ENCODE data around the gene CLSTN2.
"Not testable (repeated sequence)": the region's sequence is repeated elsewhere in the genome, so short reads cannot be mapped to it uniquely, and the experiment has no call there.

The CLSTN2 gene

GRCh38 chr3:140423574-140423973, 488.6 kb downstream of the CLSTN2 start:
- not testable (repeated sequence) for H3K4me1 Mint-ChIP-seq (ENCODE audit: low read depth); H3K27me3 Mint-ChIP-seq; H3K4me3 Mint-ChIP-seq; H3K36me3 Mint-ChIP-seq; H3K27ac Mint-ChIP-seq; H3K9me3 Mint-ChIP-seq (ENCODE audit: low read depth)

DNA sequence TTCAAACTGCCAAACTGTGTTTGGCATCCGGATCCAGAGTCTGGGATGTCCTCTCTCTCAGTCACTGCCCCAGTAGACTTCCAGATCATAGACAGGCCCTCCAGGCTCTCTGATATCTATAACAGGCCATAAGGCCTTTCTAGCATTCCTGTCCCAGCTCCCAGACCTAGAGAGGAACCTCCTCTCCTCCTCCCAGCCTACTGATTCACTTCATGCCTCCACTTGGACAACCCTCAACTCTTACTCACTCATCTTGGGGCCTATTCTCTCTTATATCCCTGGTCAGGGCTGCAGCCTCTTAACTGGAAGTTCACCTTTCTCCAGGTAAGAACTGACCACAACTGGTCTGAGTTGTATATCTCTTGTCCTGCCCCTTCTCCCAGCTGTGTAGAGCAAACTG, 489.2 kb downstream of the CLSTN2 start:
- Mint-ChIP-seq H3K27ac (no peak overlapping the region), H3K4me1 (ENCODE audit: low read depth) (no peaks in the 10 kb centered on the region), H3K9me3 (ENCODE audit: low read depth) (no peaks in the 10 kb centered on the region), H3K4me3 (no peak overlapping the region), H3K27me3 (peaks cover 2% of the 10 kb centered on the region), H3K36me3 (no peaks in the 10 kb centered on the region)

DNA sequence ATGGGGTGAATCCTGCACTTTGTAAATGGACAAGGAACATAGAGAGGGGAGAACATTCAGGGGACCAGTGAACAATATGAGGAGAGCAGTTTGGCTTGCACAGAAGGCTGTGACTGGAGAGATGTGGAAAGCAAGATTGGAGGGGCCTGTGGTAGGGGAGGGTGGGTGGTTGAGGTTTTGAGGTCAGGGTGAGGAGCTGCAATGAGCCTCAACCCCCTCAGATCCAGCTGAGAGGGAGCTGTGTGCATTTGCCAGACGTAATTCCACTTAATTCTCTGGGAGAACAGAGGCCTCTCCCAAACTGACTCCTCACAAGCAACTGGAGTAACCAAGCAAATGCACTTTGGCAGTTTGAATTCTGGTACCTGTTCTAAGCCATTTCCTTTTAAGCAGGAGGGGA, 489.7 kb downstream of the CLSTN2 start:
- peaks cover 2% of the 10 kb centered on the region for H3K27me3 Mint-ChIP-seq
- no peaks in the 10 kb centered on the region for H3K9me3 Mint-ChIP-seq (ENCODE audit: low read depth)
- no peaks in the 10 kb centered on the region for H3K4me1 Mint-ChIP-seq (ENCODE audit: low read depth)
- H3K36me3 Mint-ChIP-seq, result no peaks in the 10 kb centered on the region
- no peak overlapping the region for H3K4me3 Mint-ChIP-seq
- no peak overlapping the region for H3K27ac Mint-ChIP-seq

DNA sequence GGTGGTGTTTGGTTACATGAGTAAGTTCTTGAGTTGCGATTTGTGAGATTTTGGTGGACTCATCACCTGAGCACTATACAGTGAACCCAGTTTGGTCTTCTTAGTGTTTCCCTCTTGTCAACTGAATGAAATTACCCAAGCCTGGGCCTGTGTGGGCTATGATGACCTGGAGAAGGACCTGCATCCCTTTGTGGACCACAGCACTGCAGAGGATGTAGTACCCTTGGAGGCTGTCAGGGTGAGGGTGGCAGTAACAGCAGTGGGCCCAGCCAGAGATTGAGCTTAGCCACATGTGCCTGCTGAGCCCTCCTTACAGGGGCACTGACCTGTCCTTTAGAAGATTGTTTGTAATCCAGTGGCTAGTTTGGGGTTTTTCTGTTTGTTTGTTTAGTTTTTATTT, 492.8 kb downstream of the CLSTN2 start:
- Mint-ChIP-seq H3K36me3 (no peaks in the 10 kb centered on the region), H3K27ac (no peak overlapping the region), H3K4me3 (no peak overlapping the region), H3K9me3 (ENCODE audit: low read depth) (no peaks in the 10 kb centered on the region), H3K27me3 (peaks cover 6% of the 10 kb centered on the region), H3K4me1 (ENCODE audit: low read depth) (no peaks in the 10 kb centered on the region)

DNA sequence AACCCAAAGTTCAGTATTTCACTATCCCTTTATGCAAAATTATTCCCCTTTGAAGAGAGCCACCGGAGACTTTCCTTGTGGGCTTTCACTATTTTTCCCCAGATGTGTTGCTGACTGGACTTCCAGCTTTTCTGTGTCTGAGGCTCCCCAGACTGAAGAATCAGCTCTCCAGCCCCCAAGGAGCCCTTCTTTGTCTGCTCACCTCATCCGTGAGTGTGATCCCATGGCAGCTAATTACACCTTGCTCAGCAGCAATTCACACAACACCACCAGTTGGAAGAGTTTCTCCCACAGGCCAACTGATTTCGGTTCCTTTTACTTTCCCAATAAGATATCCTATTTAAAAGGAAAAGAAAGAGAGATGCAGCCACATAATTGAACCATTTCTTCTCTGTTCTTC, 493.4 kb downstream of the CLSTN2 start:
- H3K27me3 Mint-ChIP-seq, result peaks cover 6% of the 10 kb centered on the region
- H3K9me3 Mint-ChIP-seq (ENCODE audit: low read depth), result no peaks in the 10 kb centered on the region
- H3K36me3 Mint-ChIP-seq, result no peaks in the 10 kb centered on the region
- H3K4me3 Mint-ChIP-seq, result no peak overlapping the region
- H3K27ac Mint-ChIP-seq, result no peak overlapping the region
- H3K4me1 Mint-ChIP-seq (ENCODE audit: low read depth), result no peaks in the 10 kb centered on the region

DNA sequence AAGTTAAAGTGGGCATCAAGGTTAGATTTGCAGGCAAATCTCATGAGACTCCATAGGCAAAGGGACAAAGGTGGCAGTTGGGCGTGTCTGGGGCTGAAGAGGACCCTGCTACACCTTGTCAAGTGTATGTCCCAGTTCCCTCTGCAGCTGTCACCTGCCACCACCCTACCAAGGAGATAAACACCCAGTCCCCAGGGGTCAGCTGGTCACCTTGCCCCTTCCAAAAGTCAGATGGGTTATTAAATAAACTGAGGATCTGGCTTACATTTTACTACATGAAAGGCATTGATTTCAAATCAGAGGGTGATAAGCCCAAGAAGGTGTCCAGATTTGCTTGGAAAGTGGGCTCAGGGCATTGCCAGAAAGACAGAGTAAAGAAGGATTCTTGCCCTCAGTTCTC, 494.8 kb downstream of the CLSTN2 start:
- Mint-ChIP-seq H3K27ac (no peak overlapping the region), H3K27me3 (peaks cover 6% of the 10 kb centered on the region), H3K4me1 (ENCODE audit: low read depth) (no peaks in the 10 kb centered on the region), H3K9me3 (ENCODE audit: low read depth) (no peaks in the 10 kb centered on the region), H3K4me3 (no peak overlapping the region), H3K36me3 (no peaks in the 10 kb centered on the region)

GRCh38 chr3:140430494-140430893, 495.5 kb downstream of the CLSTN2 start:
- no peak overlapping the region for H3K4me3 Mint-ChIP-seq
- no peaks in the 10 kb centered on the region for H3K36me3 Mint-ChIP-seq
- H3K9me3 Mint-ChIP-seq (ENCODE audit: low read depth), result no peaks in the 10 kb centered on the region
- H3K4me1 Mint-ChIP-seq (ENCODE audit: low read depth), result no peaks in the 10 kb centered on the region
- no peak overlapping the region for H3K27ac Mint-ChIP-seq
- H3K27me3 Mint-ChIP-seq, result peaks cover 6% of the 10 kb centered on the region

- no peak overlapping the region for H3K27ac Mint-ChIP-seq
These were observed 497.3 kb downstream of the CLSTN2 start for GRCh38 chr3:140432229-140432669.

DNA sequence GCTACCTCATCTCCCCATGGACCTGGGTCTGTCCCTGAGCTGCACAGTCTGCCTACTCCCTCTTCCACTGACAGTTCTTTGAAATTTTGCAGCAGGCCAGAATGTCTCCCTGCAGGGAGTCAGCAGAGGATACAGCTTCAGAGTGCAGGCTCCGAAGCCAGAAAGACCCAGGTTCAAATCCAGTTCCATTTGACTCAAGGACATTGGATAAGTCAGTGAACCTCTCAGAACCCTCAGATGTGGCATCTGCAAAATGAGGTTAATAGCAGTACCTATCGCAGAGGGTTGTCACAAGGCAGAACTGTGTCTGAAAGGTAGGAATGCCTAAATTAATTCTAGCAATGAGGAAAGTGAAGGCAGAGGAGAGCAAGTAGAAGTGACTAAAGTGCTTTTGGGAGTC, 498.4 kb downstream of the CLSTN2 start:
- H3K36me3 Mint-ChIP-seq, result no peaks in the 10 kb centered on the region
- no peak overlapping the region for H3K4me3 Mint-ChIP-seq
- no peaks in the 10 kb centered on the region for H3K4me1 Mint-ChIP-seq (ENCODE audit: low read depth)
- no peaks in the 10 kb centered on the region for H3K9me3 Mint-ChIP-seq (ENCODE audit: low read depth)
- no peak overlapping the region for H3K27ac Mint-ChIP-seq
- peaks cover 7% of the 10 kb centered on the region for H3K27me3 Mint-ChIP-seq

More at GRCh38 chr3:140432229-140432669, 497.3 kb downstream of the CLSTN2 start:
- no peaks in the 10 kb centered on the region for H3K36me3 Mint-ChIP-seq
- no peaks in the 10 kb centered on the region for H3K9me3 Mint-ChIP-seq (ENCODE audit: low read depth)
- H3K4me1 Mint-ChIP-seq (ENCODE audit: low read depth), result no peaks in the 10 kb centered on the region
- H3K4me3 Mint-ChIP-seq, result no peak overlapping the region
- peaks cover 6% of the 10 kb centered on the region for H3K27me3 Mint-ChIP-seq

- no peak overlapping the region for H3K4me3 Mint-ChIP-seq
- no peak overlapping the region for H3K27ac Mint-ChIP-seq
- peaks cover 5% of the 10 kb centered on the region for H3K27me3 Mint-ChIP-seq
- no peaks in the 10 kb centered on the region for H3K4me1 Mint-ChIP-seq (ENCODE audit: low read depth)
- H3K36me3 Mint-ChIP-seq, result no peaks in the 10 kb centered on the region
- no peaks in the 10 kb centered on the region for H3K9me3 Mint-ChIP-seq (ENCODE audit: low read depth)
These were observed 499.4 kb downstream of the CLSTN2 start for GRCh38 chr3:140434261-140434905.

- Mint-ChIP-seq H3K27ac (no peak overlapping the region), H3K4me1 (ENCODE audit: low read depth) (no peaks in the 10 kb centered on the region), H3K36me3 (no peaks in the 10 kb centered on the region), H3K9me3 (ENCODE audit: low read depth) (no peaks in the 10 kb centered on the region), H3K27me3 (peaks cover 4% of the 10 kb centered on the region), H3K4me3 (no peak overlapping the region)
These were observed 501.4 kb downstream of the CLSTN2 start for GRCh38 chr3:140436421-140436820.

DNA sequence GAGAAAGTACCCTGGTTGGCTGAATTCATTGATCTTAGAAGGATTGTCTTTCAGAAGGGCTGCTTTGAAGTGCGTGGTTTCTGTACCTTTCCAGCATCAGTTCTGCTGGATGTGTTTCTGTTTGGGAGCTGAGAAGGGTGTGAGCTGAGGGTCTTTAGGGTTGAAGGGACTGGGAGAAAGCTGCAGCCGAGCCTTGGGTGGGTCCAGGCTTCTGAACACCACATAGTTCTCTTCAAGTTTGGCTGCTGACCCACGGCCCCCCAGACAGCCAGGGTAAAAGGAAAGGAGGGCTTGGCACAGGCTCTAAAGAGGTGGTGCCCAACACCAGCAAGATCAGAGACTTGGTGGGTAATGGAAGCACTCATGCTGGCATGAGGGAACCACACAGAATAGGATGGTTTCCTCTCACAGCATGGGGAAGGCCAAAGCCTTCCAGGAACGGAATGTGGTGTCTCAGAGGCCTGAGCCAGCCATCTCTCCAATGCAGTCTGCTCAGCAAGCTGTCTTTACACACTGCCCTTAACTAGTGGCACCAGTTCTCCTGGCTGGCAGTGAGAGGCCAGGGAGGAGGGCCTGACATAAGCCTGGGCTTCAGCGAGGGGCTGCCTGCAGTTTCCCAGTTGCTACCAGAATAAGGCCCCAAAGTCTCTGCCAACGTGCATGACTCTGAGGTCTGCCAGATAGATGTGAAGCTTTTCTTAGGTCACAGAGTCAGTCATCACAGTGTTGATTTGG, 503.9 kb downstream of the CLSTN2 start:
- Mint-ChIP-seq H3K36me3 (no peaks in the 10 kb centered on the region), H3K27me3 (peaks cover 4% of the 10 kb centered on the region), H3K9me3 (ENCODE audit: low read depth) (no peaks in the 10 kb centered on the region), H3K27ac (no peak overlapping the region), H3K4me1 (ENCODE audit: low read depth) (no peaks in the 10 kb centered on the region), H3K4me3 (no peak overlapping the region)

DNA sequence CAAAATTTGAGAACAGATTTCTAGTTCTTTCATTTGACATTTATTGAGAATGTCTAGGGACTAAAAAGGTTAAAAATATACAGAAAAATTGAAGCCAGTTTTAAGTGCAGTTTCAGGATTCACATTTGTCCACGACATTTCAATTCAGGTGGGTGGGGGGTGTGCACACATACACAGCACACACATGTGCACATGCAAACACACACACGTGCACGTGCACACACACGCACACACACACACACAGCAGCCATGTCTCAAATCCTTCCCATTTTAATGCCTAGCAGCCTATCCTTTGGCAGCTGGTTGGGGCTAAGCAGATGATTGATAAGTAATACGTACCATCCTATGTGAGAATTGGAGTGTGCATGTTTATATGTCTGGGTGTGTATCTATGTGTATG, 504.5 kb downstream of the CLSTN2 start:
- no peaks in the 10 kb centered on the region for H3K4me1 Mint-ChIP-seq (ENCODE audit: low read depth)
- H3K36me3 Mint-ChIP-seq, result no peaks in the 10 kb centered on the region
- H3K27ac Mint-ChIP-seq, result no peak overlapping the region
- no peaks in the 10 kb centered on the region for H3K9me3 Mint-ChIP-seq (ENCODE audit: low read depth)
- H3K27me3 Mint-ChIP-seq, result peaks cover 4% of the 10 kb centered on the region
- no peak overlapping the region for H3K4me3 Mint-ChIP-seq

DNA sequence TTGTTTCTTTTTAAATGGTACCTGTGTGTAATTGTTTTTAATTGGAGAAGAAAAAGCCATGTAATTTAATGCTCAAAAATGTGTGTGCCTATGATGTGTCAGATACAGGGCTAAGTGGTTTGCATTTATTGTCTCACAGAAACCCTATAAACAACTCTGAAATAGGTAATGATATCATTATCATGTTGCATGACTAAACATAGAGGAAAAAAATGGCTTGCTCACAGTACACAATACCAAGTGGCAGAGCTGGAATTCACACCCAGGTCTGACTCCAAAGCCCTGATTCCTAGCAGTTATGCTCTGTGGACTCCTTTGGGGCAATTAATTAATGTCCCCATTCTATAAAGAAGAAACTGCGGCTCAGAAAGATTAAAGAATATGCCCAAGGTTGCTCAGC, 505.5 kb downstream of the CLSTN2 start:
- H3K4me3 Mint-ChIP-seq, result no peak overlapping the region
- H3K27me3 Mint-ChIP-seq, result peaks cover 4% of the 10 kb centered on the region
- H3K4me1 Mint-ChIP-seq (ENCODE audit: low read depth), result no peaks in the 10 kb centered on the region
- no peak overlapping the region for H3K27ac Mint-ChIP-seq
- H3K36me3 Mint-ChIP-seq, result no peaks in the 10 kb centered on the region
- H3K9me3 Mint-ChIP-seq (ENCODE audit: low read depth), result no peaks in the 10 kb centered on the region

- H3K27ac Mint-ChIP-seq, result no peak overlapping the region
- H3K36me3 Mint-ChIP-seq, result no peaks in the 10 kb centered on the region
- H3K27me3 Mint-ChIP-seq, result peaks cover 4% of the 10 kb centered on the region
- H3K9me3 Mint-ChIP-seq (ENCODE audit: low read depth), result no peaks in the 10 kb centered on the region
- no peaks in the 10 kb centered on the region for H3K4me1 Mint-ChIP-seq (ENCODE audit: low read depth)
- H3K4me3 Mint-ChIP-seq, result no peak overlapping the region
These were observed 506.0 kb downstream of the CLSTN2 start for GRCh38 chr3:140441006-140441405.

- Mint-ChIP-seq H3K27me3 (peaks cover 4% of the 10 kb centered on the region), H3K4me1 (ENCODE audit: low read depth) (no peaks in the 10 kb centered on the region), H3K27ac (no peak overlapping the region), H3K4me3 (no peak overlapping the region), H3K36me3 (no peaks in the 10 kb centered on the region), H3K9me3 (ENCODE audit: low read depth) (no peaks in the 10 kb centered on the region)
These were observed 507.6 kb downstream of the CLSTN2 start for GRCh38 chr3:140442621-140443020.
